ENCODE data around the gene DISC1.

The DISC1 gene

DNA sequence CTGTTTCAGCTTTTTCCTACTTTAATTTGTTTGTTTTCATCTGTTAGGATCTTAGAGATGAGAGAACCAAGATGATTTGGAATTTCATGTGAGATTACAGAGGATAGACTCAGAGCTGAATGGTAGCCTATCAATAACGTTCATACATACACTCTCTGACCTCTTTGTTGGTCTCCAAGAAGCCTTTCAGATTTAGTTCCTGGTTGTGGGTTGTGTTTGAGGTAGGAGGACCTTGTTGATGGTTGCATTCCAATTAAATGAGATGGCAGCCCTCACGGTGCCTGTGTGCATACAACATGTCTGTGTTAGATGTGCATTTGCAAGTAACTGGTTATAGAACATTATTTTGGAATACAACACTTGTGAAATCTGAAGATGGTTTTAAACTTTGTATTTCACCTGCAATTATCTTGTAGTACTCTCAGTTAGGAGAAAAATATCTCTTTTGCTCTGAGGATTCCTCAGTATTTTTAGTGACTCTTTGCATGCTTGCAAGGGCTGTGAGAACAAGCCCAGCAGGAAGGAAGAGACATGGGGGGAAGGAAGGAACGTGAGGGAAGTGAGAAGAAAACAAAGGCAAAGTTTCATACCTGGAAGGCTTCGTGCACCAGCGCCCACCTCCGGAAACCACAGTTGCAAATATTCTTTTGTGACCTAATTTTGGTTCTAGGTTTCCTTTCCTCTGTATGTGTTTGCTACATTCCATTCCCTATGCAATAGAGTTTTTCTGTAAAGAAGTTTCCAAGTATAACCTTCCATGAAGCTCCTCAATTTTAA is 291.8 kb downstream of the DISC1 start:
- DNase-seq = peak; percentile 16

DNA sequence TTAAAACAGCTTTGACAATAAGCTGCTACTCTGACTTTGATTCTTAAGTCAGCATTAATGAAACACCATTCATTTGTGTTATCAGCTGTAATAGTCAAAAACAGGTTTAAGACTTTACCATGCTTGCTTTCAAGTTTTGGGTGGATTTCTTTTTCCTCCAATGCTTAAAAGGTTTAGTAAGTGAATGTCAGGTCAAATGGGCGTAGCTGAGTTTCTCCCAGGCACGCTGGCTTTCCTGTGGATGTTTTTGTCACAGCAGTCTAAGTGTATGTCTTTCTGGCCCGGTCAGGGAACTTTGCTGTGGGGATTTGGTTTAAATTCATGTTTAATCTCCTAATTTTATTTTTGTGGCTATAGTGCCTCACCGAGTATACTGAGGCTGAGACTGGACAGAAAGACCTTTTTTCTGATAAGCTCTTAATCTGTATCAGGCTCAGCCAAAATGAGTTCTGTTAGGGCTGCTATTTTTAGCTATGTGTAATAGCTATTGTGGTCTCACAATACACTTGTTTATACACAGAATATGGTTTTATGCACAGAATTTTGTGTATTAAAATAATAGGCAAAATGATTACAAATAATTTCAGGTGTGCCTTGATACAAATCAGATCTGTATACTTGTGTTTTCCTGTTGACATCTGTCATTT is 292.8 kb downstream of the DISC1 start:
- no peak for DNase-seq

DNA sequence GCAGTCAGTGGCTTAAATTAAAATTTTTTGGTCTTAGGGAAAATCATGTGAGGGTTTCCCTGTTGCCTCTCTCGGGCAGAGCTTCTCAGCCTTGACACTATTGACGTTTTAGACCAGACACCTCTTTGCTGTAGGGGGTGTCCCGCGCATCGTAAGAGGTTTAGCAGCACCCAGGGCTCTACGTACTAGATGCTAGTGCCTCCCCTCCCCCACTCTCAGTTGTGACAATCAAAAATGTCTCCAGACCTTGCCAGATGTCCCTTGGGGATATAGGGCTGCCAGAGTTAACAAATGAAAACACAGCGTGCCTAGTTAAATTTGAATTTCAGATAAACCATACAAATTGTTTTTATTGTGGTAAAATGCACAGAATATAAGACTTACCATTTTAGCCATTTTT is 293.3 kb downstream of the DISC1 start:
- DNase-seq = peak; percentile 17

DNA sequence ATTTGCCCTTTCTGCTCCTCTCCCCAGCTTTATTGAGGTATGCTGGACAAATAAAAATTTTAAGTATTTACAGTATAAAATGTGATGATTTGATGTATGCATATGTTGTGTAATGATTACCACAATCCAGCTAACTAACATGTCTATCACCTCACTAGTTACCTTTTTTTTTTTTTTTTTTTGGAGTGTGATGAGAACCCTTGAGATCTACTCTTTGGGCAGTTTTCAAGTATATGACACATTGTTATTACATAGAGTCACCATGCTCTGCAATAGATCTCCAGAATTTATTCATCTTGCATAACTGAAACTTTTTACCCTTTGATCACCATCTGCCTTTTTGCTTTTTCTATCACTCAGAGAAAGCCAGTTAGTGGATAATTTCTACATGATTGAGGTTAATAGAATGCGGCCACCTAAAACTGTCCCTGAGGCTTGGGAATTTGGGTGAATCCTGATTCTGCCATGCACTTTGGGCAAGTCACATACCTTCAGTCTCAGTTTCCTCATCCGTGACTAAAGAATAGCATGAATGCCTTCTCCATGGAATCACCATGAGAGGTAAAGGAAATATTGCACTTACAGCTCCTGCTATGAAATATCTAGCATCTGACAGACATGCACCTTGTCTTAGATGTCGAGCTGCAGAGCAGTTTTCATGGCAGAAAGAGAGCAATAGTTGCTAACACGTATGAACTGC is 295.2 kb downstream of the DISC1 start:
- no peak for DNase-seq

DNA sequence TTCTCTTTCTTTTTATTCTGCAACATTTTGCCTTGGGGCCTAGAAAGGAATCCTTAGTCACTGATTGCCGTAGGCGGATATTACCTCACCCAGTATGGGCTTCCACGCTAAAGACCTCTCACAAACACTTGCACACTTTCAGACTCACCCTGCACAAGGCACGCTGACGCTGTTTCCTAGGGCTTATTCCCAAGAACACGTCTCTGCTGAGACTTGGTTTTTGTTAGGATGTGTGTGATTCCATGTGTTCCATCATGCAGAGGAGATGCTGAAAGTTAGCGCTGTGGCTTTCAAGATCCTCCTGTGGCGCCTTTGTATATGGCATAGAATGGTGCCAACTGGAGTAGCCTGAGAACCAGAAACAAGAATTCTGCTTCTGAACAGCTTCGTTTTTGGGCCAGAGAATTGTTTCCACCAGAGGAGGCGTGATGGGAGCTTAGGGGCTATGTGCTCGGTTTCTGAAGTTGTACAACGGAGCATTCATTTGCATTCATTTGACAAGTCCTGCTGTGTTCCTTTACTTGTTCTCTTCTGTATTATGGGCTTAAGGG is 297.0 kb downstream of the DISC1 start:
- no peak for DNase-seq

DNA sequence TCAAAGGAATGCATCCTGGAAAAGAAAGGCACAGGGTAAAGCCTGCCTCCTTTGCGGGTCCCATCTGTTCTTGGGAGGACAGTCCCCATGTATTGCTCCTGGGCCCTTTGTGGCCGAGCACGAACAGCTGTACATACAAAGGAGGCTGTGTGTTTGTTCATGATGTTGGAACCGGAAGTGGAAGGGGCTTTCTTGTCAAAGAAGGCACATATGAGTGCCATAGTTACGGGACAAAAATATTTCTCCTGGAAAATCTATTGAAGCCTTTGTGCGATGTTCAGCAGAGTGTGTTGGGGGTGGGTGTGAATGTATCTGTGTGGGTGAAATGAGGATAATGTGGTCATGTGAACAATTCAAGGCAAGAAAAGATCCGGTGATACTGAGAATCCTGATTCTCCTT is 297.6 kb downstream of the DISC1 start:
- DNase-seq = no peak

DNA sequence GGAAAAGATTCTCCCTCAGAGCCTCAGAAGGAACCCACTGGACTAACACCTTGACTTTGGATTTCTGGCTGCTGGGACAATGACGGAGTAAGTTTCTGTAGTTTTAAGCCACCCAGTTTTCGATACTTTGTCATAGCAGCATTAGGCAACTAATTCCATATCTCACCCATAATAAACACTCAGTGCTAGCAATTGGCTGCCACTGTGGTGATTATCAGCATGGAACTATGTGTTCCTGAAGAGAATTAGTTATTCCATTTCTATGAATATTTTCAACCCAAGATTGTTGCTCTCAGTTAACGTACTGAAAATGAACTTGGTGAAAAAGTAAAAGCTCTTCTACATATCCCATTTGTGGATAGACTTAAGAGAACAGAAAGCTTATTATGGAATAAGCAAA is 299.3 kb downstream of the DISC1 start:
- no peak for DNase-seq

DNA sequence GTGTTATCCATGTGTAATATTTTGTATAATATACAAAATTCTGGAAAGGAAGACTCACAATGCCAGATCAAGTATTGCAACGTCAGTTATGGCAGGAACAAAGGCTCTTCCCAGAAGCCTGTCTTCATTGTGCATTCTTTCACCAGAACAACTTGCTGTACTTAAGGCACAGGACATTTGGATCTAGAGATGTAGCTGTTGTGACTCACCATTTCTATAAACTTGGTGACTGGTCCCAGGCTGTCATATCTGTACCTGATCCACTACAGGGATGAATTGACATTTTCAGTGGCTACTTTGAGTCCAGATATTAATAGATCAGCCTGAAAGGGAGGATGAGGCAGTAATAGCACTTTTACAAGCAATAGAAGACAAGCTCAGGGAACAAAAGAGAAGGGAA is 299.8 kb downstream of the DISC1 start:
- no peak for DNase-seq

DNA sequence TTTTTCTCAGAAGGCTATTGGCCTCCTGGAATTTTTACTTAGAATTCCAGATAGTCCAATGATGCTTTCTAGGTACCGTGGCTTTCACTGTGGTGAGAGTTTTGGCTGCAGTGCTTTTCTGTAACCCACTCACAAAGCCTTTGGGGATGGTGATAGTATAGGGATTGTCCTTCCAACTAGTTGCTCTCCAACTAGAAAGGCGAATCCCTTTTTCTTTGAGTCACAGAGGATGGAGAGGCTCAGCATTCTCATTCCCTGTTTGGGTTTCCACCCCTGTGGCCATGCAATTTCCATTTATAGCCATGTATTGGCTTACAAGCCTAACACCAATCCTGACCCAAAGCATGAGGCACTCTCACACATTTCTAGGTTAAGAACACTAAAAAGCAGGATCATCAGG is 300.3 kb downstream of the DISC1 start:
- DNase-seq = no peak

DNA sequence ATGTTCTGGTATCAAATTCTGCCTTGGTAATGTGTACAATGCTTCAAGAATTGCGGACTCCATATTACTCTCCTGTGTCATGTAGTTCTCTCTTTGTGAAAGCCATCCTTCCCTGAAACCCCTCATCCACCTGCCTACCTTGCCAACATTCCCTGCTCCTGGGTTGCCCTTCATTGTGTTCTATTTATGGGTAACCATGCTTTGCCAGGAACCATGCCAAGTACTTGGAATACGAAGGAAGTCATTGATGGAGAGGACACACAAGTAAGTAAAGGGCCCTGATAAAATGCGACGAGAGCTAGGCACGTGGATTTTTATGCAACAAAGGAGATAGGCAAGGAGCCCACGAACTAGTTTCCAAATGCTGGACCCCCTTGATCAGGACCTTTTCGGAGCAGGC is 300.8 kb downstream of the DISC1 start:
- no peak for DNase-seq

DNA sequence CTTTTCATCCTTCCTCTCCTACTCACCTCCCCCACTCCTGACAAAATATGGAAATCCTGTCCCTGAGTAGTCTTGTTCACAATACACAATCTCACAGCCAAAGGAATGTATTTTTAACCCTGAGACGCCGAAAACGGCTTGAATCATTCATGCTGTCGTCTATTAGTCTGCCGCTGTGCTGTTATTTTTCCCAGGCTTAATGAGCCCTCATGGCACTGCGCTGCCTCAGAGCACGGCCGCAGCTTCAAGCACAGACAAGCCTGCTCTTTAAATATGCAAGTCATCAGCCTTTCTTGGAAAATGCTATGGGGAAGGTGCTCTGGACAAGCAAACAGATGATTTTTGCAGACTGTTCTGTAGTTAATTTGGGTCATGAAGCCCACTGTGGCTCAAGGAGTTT is 302.7 kb downstream of the DISC1 start:
- DNase-seq = no peak

DNA sequence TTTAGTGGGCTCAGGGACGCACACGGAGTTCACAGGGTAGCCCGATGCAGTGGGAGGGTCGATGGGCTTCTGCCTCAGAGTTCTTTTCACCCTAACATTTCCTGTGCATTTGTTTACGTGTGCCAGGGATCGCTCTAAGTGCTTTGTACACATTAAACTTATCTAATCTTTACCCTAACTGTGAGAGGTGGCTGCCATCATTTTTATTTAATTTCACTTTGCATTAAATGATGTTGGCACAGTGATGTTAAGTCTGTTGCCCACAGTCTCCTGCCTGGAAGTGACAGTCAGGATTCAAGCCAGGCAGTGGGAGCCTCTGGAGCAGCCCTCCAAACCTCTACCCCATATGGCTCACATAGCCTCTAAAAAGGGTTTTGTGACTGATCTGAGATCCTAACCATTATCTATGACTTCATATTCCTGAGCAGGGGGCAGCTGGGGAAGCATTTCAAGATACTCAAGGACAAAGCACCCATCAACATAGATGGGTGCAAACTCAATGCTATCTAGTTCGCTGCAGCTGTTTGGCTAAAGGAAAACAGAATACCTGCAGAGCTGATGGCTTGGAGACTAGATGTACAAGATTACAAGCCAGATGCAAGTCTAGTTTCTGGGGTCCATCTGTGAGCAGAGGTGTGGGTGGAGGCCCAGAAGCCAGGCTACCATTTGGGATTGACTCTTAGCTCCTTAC is 303.8 kb downstream of the DISC1 start:
- DNase-seq = no peak

DNA sequence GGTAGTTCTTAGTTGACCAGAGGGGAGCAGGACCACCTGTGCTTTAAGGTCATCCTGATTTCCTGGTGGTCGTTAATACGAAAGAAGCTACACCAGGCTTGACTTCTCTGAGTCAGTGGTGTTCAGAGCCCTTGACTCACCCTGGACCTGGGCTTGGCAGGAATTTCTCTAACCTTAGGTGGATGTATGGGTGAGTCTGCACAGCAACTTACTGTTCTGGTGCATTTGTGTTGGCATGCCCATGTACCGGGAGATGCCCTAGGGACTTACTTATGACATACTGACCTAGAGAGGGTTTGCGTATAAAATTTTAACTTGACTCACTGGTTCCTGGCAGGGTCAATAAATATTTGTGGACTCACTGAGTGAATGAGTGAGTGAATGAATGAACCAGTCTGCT is 304.6 kb downstream of the DISC1 start:
- DNase-seq = no peak

DNA sequence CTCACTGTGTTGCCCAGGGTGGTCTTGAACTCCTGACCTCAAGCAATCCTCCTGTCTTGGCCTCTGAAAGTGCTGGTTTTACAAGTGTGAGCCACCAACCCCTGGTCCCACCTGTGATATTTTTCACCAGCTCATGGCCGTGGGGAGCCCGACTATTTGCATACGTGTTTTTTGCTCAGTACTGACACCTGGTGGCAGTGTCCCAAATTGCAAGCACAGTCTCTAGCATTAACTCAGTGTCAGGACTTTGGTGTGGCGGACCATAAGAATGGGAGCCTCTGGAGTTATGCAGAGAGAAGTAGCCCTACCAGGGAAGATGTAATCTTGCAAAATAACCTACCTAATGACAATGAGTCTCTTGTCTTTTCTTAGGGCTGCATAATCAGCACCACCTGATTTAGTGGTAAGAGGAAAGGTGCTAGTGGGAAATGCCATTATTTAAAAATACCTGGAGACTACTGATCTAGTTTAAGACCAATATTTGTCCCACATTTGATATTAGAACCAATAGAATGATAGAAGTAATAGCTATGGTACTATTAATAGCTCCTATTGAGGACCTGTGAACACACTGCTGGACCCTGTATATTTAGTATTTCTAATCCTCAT is 305.4 kb downstream of the DISC1 start:
- DNase-seq = peak; percentile 13

DNA sequence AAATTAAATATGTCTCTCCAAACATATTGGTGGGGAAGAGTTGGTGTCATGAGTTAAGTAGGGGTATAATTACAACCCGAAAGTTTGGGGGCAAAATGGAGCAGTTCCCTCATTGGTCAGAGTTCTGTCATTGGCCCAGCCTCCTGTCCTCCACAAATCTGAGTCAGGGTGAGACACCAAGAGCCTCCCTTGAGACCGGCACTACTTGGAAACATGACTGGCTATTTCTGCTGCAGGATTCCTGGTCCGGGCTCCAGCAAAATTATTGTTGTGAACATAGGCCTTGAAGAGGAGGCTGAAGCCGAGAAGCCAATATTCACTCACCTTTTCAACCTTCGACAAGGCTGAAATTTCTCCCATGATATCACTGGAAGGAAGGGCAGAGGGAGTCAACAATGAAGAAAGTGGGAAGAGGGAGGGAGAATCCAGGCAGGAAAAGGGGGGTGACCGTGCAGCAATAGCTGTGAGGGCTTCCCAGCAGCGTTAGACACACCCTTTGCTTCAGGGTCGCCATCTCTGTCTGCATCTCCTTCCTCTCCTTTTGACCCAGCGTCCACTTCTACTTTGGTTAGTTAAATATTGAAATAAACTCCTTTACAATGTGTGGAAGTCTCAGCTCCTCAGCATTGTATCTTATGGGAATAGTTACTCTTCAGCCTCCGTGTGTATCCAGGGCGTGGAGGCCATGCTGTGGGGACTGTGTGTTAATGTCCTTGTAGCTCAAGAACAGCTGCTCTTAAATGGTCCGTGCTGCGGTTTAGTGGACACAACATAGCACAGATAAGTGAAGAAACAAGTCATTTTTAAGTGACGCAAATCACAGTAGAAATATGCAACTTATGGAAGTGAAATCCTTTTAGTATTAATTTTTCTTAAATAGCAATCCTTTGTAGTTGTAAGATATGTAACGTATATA is 307.4 kb downstream of the DISC1 start:
- no peak for DNase-seq

DNA sequence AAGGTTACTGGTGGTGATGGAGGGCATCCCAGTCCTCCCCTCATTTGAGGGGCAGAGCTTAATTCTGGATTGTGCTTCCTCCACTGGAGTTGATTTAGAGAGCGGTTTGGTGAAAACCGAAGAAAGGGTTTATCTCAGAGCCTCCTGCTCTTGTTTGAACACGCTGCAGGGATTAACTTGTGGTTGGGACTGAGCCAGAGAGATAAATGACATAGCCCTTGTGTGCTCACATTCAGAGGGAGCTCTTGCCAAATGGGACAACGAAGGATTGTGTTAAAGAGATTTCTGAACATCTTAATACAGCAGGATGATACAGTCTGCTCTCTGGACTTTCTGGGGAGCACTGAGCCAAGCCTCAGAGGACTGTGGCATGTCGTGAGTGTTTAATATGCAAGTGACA is 308.2 kb downstream of the DISC1 start:
- DNase-seq = no peak

DNA sequence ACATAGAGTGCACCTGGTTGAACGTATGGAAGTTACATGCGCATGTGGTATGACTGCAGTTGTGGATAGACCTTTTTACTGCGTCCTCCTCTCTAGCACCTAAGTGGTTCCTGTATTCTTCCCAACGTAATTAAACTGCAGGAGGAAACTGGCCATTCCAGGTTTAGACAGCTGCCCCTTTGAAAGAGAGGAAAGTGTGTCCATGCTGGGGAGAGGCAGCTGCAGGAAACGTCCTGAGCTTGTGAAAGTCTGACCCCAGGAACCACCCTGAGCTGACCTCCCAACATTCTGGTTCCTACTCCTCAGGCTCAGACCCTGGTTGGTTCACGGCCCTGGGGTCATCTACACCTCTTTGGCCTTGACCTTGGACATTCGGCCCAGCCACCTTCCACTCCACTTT is 309.3 kb downstream of the DISC1 start:
- no peak for DNase-seq

DNA sequence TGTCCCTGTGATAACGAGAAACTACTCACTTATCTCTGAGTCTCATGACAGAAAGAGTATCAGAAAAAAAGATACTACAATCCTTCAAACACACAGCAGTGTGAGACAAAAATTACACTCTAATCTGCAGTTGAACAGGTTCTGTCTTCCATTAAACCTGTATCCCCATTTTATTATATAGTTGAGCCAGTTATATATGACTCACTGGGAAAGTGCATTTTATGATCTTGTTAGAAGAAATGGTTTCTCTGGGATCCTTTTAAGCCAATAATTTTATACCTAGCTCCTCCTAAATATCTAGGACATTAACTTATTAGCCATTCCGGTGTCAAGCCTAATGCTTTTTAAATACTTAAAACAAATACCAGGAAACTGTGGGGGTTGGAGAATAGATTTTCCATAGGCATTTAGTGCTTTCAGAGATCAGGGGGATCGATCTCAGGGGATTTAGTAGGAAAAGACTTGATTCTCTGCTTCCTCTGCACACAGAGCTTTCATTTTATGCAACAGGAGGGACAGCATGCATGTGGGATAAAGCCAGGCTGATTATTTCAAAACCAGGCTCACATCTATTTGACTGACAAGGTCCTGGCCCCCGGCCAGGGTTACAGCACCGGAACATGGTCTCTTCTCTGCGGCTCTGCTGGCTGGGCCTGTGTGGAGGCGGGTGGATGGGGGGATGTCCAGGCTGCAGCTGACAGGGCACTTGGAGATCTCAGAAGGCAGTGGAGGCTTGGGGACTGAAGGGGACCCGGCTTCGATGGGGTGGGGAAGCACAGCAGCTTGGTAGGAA is 310.6 kb downstream of the DISC1 start:
- DNase-seq = no peak

DNA sequence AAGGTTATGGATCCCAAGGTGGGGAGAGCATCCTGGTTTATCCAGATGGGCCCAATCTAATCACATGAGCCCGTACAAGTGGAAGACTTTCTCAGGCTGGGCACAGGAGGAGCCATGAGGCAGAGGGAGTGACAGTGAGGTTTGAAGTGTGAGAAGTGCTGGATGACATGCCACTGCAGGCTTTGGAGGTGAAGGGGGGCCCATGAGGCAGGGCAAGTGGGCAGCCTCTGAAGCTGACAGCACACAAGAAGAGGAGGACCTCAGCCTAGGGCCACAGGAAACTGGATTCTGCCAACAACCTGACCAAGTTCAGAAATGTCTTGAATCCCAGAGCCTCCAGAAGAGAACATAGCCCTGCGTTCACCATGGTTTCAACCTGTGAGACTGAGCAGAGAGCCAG is 311.6 kb downstream of the DISC1 start:
- DNase-seq = no peak

DNA sequence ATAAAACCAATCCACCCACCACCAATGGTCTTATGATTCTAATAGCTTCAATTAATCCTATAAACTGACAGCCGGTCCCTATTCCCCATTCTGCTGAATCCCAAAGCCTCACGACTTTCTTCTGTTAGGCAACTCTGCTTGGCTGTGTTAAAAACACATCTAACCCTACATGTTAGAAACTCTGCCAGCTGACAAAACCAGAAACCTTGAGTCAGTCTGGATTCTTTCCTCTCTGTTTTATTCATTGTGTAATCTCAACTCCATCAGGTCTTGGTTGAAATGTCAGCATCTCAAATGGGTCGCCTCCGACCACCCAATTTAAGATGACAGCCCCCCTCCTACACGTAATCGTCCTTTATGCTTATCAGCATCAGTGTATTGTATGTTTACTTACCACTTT is 312.1 kb downstream of the DISC1 start:
- DNase-seq = no peak

DNA sequence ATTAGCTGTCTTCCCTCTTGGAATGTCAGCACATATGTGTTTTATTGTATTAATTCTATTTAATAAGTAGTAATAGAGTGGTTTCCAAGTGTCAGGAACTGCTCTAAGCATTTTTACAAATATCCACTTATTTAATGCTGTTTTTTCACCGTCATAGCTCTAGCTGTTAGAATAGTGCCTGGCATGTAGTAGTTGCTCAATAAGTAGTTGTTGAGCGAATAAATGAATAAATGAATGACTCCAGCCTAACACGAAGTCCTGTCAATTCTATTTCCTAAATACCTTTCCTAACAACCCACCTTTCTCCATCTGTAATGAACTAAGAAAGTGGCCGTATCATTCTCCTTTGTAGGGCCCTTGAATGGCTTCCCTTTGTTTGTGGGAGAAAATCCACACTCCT is 312.5 kb downstream of the DISC1 start:
- DNase-seq = no peak
